Ishikawa (cell line): ENCODE measurements around the gene PPM1N.

Source experiments
- CEBPB ChIP-seq: IDR thresholded peaks from 2 replicates; pipeline ENCODE4 v1.6.1; 2012
- CREB1 ChIP-seq: IDR thresholded peaks from 2 replicates; pipeline ENCODE4 v1.6.1; 2012; ENCODE audit warnings: low read depth
- EGR1 ChIP-seq: IDR thresholded peaks from 2 replicates; pipeline ENCODE4 v1.6.1; 2012
- EP300 ChIP-seq: IDR thresholded peaks from 2 replicates; pipeline ENCODE4 v1.6.1; 2012; ENCODE audit warnings: borderline replicate concordance
- FOXM1 ChIP-seq: IDR thresholded peaks from 2 replicates; pipeline ENCODE4 v1.6.1; 2012; ENCODE audit warnings: low read depth, borderline replicate concordance
- NFIC ChIP-seq: IDR thresholded peaks from 2 replicates; pipeline ENCODE4 v1.6.1; 2012
- RAD21 ChIP-seq: IDR thresholded peaks from 2 replicates; pipeline ENCODE4 v1.6.1; 2012; ENCODE audit warnings: low read depth
- TAF1 ChIP-seq: IDR thresholded peaks from 2 replicates; pipeline ENCODE4 v1.6.1; 2012; ENCODE audit warnings: low read depth, mild to moderate bottlenecking
- TCF12 ChIP-seq: IDR thresholded peaks from 2 replicates; pipeline ENCODE4 v1.6.1; 2012; ENCODE audit warnings: low read depth
- TEAD4 ChIP-seq: IDR thresholded peaks from 2 replicates; pipeline ENCODE4 v1.6.1; 2012
- YY1 ChIP-seq: IDR thresholded peaks from 2 replicates; pipeline ENCODE4 v1.6.1; 2012; ENCODE audit warnings: low read depth
- ZBTB7A ChIP-seq: IDR thresholded peaks from 2 replicates; pipeline ENCODE4 v1.6.1; 2012; ENCODE audit warnings: low read depth
- TF ChIP-seq, protein P1 (sequence below): IDR thresholded peaks from 2 replicates; pipeline ENCODE4 v1.6.1; 2012
- TF ChIP-seq, protein P2 (sequence below): IDR thresholded peaks from 2 replicates; pipeline ENCODE4 v1.6.1; 2012; ENCODE audit warnings: low read depth, mild to moderate bottlenecking
- TF ChIP-seq, protein P3 (sequence below): IDR thresholded peaks from 2 replicates; pipeline ENCODE4 v1.6.1; 2012

Gene PPM1N

DNA sequence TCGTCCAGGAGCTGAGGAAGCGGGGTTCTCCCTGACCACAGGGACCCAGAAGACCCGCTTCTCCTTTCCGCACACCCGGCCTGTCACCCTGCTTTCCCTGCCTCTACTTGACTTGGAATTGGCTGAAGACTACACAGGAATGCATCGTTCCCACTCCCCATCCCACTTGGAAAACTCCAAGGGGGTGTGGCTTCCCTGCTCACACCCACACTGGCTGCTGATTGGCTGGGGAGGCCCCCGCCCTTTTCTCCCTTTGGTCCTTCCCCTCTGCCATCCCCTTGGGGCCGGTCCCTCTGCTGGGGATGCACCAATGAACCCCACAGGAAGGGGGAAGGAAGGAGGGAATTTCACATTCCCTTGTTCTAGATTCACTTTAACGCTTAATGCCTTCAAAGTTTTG is 27.9 kb downstream of the PPM1N start:
- TF ChIP-seq, protein P1, sequence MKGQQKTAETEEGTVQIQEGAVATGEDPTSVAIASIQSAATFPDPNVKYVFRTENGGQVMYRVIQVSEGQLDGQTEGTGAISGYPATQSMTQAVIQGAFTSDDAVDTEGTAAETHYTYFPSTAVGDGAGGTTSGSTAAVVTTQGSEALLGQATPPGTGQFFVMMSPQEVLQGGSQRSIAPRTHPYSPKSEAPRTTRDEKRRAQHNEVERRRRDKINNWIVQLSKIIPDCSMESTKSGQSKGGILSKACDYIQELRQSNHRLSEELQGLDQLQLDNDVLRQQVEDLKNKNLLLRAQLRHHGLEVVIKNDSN = no peak
- TF ChIP-seq TAF1 = no peak
- no peak for TF ChIP-seq RAD21
- no peak for TF ChIP-seq ZBTB7A
- TF ChIP-seq, protein P2, sequence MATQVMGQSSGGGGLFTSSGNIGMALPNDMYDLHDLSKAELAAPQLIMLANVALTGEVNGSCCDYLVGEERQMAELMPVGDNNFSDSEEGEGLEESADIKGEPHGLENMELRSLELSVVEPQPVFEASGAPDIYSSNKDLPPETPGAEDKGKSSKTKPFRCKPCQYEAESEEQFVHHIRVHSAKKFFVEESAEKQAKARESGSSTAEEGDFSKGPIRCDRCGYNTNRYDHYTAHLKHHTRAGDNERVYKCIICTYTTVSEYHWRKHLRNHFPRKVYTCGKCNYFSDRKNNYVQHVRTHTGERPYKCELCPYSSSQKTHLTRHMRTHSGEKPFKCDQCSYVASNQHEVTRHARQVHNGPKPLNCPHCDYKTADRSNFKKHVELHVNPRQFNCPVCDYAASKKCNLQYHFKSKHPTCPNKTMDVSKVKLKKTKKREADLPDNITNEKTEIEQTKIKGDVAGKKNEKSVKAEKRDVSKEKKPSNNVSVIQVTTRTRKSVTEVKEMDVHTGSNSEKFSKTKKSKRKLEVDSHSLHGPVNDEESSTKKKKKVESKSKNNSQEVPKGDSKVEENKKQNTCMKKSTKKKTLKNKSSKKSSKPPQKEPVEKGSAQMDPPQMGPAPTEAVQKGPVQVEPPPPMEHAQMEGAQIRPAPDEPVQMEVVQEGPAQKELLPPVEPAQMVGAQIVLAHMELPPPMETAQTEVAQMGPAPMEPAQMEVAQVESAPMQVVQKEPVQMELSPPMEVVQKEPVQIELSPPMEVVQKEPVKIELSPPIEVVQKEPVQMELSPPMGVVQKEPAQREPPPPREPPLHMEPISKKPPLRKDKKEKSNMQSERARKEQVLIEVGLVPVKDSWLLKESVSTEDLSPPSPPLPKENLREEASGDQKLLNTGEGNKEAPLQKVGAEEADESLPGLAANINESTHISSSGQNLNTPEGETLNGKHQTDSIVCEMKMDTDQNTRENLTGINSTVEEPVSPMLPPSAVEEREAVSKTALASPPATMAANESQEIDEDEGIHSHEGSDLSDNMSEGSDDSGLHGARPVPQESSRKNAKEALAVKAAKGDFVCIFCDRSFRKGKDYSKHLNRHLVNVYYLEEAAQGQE = no peak
- TF ChIP-seq EGR1 = no peak
- TF ChIP-seq TEAD4 = peak; percentile 34
- TF ChIP-seq TCF12 = no peak
- TF ChIP-seq, protein P3, sequence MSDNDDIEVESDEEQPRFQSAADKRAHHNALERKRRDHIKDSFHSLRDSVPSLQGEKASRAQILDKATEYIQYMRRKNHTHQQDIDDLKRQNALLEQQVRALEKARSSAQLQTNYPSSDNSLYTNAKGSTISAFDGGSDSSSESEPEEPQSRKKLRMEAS = 0 out of 2 replicates have a peak, but pooled peaks have one; percentile 17
- TF ChIP-seq FOXM1 = no peak

DNA sequence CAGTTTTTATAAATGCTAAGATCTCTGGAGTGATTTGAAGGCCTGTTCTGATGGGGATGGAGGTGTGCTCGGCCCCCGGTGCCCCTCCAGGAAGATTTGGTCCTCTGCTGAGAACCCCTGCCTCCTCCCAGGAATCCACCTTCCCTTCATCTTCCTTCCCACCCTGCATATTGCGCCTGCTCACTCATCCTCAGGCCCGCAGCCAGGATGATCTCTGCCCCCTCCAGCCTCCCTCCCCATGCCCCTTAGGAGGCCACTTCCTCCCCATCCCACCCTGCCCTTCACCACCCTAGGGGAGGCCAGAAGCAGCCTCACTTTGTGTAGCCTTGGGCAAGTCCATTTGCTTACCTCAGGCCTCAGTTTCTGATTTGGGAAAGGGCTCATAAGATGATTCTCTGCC is 28.7 kb downstream of the PPM1N start:
- TF ChIP-seq FOXM1 = no peak
- TF ChIP-seq TEAD4 = no peak
- TF ChIP-seq ZBTB7A = no peak
- TF ChIP-seq, protein P2 = no peak
- TF ChIP-seq EGR1 = no peak
- TF ChIP-seq YY1 = no peak
- TF ChIP-seq CREB1 = no peak
- TF ChIP-seq TCF12 = no peak
- no peak for TF ChIP-seq CEBPB

DNA sequence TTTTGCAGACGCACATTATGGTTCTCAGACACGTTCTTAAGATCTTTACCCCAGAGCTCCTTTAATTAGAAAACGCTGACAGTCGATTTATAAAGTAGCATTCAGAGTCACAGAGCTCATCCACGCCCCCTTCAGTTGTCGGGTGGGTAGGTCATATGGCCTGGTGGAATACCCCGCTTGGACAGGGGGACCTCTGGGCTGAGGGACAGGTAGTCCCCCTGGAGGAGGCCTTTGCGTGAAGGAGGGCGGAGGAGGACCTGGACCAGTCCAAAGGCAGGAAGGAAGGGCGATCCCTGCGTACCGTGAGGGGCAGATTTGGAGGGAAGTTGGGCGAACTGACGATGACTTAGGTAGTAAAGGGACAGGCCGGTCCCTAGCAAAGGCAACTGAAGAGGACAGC is 29.5 kb downstream of the PPM1N start:
- no peak for TF ChIP-seq YY1
- TF ChIP-seq, protein P3 = no peak
- TF ChIP-seq CREB1 = no peak
- TF ChIP-seq ZBTB7A = no peak

DNA sequence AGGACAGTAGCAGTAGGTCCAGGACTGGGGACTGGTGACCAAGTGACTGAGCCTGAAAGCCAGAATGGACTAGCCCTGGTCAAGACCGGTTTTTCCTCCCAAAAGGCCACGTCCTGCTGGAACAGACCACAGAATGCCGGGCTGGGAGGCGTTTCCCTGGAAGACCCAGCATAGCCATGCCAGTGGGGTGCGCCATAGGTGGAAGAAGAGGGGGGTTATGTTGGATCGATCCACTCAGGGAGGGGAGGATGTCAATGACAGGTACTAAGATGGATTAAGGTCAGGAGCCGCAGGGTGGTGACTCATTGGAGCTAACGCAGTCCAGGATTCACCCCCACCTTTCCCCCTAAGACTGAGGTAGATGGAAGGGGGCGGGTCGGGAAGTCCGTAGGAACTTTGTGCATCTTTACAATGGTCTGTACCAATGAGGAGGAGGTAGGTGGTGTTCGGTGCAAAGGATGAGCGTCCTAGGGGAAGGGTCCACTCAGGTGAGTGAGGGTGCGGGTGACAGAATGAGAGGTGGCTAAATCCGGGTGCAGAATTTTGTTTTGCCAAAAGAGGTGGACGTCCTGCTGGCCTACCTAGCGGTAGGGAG is 30.0 kb downstream of the PPM1N start:
- TF ChIP-seq RAD21 = no peak
- TF ChIP-seq, protein P2 = no peak
- TF ChIP-seq, protein P3 = no peak
- TF ChIP-seq ZBTB7A = 0 out of 2 replicates have a peak, but pooled peaks have one; percentile 78
- no peak for TF ChIP-seq CREB1
- no peak for TF ChIP-seq TCF12

DNA sequence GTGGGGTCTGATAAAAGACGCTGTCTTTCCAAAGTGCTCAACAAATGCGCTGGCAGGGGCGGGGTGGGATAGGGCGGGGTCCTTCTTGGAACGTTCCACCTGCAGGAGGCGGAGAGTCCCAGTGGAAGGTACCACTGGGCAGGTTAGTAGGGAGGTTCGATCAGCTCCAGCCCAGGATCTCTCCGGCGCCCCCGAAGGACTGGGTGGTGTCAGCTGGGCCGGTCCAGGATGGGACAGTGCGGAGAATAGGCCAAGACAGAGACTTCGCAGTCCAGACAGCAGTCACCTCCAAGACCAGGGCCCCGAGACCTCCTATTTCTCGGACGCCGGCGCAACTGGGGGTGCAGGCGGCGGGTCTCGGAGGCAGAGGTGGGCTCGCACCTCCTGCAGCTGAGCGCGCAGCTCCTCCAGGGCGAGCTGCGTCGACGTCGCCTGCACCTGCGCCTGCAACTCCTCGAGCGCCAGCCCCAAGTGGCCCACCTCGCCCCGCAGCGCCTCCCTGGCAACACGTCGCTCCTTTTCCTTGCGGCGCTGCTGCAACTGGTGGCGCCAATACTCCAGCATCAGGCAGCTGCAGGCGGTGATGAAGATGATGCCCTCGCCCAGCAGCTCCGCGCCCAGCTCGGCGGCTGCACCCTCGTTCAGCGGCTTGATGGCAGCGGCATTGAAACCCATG is 30.6 kb downstream of the PPM1N start:
- TF ChIP-seq TAF1 (no peak), CEBPB (no peak), NFIC (no peak), TEAD4 (no peak), ZBTB7A (peak; percentile 68; the same call in 1 of the 2 replicates), FOXM1 (no peak), CREB1 (no peak), EGR1 (no peak), RAD21 (peak; percentile 46; the same call in 1 of the 2 replicates), TCF12 (peak; percentile 12; the same call in 1 of the 2 replicates), YY1 (no peak), EP300 (no peak)
- TF ChIP-seq, protein P3 = peak; percentile 80
- TF ChIP-seq, protein P1 = no peak
- TF ChIP-seq, protein P2 = no peak
